ENCODE measurements around the gene HOXB4.

DNA sequence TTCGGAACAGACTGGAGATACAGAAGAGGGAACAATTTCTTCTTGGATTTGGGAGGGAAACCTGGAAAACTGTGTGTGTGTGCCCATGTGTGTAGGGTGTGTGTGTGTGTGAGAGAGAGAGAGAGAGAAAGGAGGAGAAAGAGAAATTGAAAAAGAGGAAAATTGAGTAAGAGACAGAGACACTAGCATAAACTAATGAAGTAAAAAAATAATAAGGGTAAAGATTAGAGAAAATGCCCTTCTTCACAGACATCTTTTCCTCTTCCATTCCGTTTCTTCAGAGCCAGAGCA, 19.4 kb downstream of the HOXB4 start:
- TF ChIP-seq, protein P1, sequence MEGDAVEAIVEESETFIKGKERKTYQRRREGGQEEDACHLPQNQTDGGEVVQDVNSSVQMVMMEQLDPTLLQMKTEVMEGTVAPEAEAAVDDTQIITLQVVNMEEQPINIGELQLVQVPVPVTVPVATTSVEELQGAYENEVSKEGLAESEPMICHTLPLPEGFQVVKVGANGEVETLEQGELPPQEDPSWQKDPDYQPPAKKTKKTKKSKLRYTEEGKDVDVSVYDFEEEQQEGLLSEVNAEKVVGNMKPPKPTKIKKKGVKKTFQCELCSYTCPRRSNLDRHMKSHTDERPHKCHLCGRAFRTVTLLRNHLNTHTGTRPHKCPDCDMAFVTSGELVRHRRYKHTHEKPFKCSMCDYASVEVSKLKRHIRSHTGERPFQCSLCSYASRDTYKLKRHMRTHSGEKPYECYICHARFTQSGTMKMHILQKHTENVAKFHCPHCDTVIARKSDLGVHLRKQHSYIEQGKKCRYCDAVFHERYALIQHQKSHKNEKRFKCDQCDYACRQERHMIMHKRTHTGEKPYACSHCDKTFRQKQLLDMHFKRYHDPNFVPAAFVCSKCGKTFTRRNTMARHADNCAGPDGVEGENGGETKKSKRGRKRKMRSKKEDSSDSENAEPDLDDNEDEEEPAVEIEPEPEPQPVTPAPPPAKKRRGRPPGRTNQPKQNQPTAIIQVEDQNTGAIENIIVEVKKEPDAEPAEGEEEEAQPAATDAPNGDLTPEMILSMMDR (conservative IDR thresholded peaks at IDR 0.05; ENCODE audit: low read length), result no peak
- TF ChIP-seq EZH2phosphoT487 (IDR thresholded peaks at IDR 0.05; ENCODE audit: borderline replicate concordance, low read depth, low read length), result no peak

Data from OCI-LY7 (cell line).